SW 1271 (cell line): ENCODE data around the gene PAN3.
"Not testable (repeated sequence)": the region's sequence is repeated elsewhere in the genome, so short reads cannot be mapped to it uniquely, and the experiment has no call there.

Experiments used
- DNase-seq, 2 experiments: peaks; one replicate each; lab custom pipeline; 2025; lab: John Stamatoyannopoulos, UW

PAN3 gene, protein sequence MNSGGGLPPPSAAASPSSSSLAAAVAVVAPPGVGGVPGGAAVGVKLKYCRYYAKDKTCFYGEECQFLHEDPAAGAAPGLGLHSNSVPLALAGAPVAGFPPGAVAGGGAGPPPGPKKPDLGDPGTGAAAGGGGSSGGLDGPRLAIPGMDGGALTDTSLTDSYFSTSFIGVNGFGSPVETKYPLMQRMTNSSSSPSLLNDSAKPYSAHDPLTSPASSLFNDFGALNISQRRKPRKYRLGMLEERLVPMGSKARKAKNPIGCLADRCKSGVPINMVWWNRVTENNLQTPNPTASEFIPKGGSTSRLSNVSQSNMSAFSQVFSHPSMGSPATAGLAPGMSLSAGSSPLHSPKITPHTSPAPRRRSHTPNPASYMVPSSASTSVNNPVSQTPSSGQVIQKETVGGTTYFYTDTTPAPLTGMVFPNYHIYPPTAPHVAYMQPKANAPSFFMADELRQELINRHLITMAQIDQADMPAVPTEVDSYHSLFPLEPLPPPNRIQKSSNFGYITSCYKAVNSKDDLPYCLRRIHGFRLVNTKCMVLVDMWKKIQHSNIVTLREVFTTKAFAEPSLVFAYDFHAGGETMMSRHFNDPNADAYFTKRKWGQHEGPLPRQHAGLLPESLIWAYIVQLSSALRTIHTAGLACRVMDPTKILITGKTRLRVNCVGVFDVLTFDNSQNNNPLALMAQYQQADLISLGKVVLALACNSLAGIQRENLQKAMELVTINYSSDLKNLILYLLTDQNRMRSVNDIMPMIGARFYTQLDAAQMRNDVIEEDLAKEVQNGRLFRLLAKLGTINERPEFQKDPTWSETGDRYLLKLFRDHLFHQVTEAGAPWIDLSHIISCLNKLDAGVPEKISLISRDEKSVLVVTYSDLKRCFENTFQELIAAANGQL

DNA sequence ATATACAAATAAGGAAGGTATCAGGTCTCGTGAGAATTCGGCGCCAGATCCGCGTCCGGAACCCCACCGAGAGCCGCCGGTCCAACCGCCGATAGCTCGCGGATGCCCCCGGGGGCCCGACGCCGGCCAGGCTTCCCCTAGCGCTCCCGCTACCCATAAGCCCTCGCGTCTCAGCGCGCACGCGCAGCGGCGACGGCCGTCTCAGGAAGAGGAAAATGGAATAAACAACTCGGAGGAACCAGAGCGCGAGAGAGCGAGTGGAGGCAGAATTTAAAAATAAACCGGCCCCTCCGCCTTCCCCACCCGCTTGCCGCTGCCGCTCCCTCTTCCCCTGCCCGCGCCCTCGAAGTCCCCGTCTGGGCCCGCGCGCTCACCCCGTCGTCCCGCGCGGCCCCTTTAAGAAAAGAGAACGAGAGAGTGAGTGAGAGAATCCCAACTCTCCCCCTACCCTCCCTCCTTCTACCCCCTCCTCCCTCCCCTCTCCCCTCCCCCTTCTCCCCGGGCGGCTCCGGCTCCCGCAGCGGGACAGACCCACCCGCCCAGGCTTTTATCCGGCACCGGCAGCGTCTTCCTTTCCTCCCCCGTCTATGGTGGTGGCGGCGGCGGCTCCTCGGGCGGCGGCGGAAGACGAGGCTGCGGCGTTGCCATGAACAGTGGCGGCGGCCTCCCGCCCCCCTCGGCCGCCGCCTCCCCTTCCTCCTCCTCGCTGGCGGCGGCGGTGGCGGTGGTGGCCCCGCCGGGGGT is at the start of gene PAN3:
TSS of gene PAN3 (plus strand) at position 534 of the 744 bp plus-strand sequence. CDS start at position 647, 113 bp downstream.
- DNase-seq: peak; percentile 49 to 79

DNA sequence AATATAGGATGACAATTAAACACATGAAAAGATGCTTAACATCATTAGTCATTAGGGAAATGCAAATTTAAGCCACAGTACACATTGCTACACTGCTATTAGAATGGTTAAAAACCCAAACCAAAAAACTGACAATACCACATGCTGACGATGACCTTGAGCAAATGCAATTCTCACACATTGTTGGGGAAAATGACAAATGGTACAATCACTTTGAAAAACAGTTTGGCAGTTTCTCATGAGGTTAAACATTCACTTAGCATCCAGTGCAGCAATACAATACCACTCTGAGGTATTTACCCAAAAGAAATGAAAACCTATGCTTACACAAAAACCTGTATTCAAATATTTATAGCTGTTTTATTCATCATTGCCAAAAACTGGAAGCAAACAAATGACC is 49.3 kb upstream of the PAN3 start:
- no peak for DNase-seq

DNA sequence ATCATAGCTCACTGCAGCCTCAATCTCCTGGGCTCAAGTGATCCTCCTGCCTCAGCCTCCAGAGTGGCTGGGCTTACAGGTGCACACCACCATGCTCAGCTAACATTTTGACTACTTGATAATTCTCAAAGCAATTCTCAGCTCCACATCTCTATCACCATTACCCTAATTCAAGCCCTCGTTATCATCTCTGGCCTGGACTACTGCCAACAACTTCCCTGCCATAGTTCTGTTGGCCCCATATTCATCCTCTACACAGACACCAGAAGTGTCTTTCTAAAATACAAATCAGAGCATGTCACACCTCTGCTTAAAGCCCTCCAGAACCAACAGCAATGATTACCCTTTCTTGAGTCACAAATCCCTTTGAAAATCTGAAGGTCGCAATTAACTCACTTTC is 45.9 kb upstream of the PAN3 start:
- DNase-seq: no peak

DNA sequence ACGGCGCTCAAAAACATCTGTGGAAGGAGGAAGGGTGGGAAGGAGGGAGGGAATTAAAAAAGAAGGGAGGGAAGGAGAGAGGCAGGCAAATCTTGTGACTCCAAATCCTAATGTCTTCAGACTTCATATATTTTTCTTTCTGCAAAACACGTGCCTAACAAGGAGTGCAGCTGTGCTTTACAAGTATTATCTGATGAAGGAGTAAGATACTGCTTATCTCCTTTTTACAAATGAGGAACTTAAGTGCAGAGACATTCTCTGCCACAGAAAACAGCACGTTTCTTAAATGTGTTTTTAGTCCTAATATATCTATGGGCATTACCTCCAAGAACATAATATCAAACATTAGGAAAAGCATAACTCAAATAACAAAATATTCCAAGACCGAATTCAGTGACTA is 44.5 kb upstream of the PAN3 start:
- DNase-seq: no peak

DNA sequence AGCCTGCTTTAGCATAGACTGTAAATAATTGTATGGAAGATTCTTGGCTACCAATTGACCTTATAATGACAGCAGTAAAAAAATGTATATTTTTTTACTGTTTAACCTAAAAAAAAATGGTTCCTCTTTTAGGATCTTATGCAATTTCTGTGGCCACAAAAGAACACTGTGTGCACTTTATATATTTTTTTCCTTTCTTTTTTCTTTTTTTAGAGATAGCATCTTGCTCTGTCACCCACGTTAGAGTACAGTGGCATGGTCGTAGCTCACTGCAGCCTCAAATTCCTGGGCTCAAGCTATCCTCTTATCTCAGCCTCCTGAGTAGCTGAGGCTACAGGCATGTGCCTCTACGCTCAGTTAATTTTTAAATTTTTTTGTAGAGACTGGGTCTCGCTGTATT is 44.0 kb upstream of the PAN3 start:
- no peak for DNase-seq

DNA sequence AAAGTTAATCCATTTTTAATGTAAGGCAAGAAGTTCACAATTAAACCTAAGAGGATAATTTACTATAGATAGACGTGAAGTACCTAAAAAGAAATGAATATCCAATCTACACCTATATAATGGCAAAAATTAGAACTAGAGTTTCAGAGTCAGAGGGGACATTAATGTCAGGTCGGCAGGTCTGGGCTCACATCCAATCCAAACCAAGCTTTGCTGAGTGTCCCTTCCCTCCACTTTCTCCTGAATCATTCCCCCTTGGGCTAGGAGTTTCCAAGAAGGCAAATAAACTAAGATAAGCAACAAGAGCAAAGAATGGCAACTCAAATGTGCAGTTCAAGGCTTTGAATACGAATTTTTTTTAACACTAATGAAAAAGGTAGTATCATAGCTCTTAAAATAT is 40.8 kb upstream of the PAN3 start:
- no peak for DNase-seq

DNA sequence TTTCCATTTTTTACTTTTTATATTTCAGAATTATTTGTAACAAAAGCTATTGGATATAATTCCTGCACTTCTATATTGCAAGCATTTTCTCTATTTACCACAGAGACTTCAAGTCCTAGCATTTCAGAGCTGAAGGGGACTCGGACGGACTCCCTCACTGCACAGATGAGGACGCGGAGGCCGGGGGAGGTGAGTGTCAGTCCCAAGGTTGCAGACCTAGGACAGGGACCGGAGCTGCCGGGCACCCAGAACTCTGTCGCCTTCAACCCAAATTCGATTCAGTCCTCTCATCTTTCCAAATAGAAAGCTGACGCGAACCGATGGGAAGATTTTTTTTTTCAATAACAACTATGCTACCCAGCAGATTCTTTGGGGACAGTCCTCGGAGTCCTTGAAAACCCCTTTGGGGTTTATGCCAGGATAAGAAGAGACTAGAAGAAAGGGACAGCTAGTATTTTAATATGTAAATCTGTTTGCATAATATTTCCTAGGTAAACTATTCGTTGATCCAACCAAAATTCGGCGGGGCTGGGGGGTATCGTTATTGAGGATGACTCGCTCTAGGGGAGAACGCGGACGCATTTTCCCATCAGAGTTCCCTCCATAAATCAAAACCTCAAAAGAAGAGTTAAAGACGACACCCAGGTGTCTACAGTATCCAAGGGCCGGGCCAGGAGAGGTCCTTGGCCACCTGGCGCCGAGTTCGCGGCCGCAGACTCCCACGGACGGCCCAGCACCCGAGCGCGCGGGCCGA is 38.8 kb upstream of the PAN3 start:
- no peak for DNase-seq

DNA sequence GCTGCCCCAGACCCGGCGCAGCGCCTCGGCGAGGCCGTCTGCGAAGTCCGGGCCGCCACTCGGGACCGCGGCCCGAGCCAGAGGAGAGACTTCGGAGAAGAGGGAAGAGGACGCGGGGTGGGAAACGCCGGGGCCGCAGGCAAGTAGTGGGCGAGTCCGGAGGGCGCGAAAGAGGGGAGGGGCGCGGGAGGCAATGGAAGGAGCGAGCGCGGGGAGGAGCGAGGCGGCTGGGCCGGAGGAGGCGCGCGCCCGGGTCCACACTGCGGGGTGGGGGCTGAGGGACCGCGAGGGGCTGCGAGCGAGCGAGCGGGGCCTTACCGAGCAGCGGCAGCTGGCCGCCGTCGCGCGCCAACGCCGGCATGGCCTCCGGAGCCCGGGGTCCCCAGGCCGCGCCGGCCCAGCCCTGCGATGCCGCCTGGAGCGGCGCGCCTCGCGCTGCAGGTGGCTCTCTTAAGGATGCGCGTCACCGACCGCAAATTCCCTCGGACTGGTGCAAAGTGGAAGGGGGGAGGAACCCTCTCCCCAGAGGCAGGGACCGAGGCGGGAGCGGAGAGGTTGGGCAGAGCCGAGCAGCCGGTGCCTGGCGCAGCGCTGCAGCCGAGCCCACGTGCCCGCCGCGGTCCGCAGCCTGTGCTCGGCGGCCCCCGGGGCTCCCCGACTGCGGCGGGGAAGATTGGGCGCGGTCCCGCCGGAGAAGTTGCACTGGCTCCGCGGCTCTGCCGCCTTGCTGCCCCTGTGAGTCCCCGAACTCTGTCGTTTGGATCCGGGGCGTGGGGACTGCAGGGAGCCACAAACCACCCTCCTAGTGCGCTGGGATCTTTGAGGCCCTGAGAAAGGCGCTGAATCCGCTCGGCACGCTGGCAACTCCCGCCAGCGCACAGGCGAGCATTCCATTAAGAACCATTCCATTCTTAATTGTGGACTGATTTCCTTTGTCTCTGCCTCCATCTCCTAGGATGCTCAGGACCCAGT is 37.9 kb upstream of the PAN3 start, which contains the start of gene FLT3:
TSS of gene FLT3 (minus strand) at position 427 of the 972 bp plus-strand sequence. CDS start at position 361, 66 bp downstream.
- DNase-seq: no peak

DNA sequence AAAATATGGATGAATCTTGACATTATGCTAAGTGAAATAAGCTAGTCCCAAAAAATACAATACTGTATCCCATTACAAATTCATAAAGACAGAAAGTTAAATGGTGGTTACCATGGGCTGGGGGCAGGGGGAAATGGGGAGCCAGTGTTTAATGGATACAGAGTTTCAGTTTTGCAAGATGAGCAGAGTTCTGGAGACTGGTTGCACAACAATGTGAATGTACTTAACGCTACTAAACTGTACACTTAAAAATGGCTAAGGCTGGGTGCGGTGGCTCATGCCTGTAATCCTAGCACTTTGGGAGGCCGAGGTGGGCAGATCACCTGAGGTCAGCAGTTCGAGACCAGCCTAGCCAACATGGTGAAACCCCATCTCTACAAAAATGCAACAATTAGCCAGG is 36.5 kb upstream of the PAN3 start:
- DNase-seq: not testable (repeated sequence)

DNA sequence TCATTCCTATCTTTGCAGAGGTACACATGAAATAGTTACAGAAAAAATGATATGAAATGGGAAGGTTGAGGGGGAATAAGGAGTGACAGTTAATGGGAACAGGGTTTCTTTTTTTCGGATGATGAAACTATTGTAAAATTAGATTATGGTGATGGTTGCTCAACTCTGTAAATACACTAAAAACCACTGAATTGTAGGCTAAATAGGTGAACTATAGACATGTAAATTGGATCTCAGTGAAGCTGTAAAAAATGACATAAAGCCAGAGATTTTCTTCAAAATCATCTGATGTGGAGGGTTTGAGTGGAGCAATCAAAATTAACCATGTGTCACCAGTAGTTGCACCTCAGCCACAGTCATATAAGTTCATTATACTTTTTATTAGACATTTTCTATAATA is 31.4 kb upstream of the PAN3 start:
- no peak for DNase-seq

DNA sequence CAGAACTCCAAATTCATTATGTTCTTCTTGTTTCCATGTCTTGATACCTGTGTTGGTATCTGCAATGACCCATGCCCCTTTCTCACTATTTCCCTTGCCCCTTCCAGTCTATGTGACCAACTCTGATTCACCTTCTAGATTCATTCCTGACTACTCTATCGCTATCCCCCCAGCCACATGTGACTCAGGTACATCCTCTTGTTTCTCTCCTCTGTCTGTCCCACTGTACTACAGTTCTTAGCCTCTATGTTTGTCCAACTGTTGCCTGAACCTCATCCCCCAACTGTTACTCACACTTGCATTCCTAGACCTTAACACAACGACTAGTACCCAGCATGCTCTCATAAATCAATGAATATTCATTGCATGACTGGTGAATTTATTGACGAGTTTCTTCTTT is 27.9 kb upstream of the PAN3 start:
- DNase-seq: no peak

DNA sequence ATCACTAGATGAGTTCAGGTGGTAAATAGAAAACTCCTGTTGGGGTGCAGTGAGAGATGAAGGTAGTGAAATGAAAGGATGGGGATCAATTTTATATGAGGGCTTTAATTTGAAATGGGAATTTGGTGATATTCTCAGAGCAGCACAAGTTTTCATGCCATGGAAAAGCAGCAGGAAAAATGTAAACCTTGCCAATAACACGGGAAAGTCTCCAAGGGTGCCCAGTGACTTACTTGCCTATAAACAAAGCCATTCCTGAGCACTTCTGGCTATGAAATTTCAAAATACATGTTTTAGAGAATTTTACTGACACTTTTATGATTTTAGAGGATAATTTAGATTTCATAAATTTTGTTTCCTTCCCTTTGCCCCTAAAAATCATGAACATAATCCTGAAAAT is 21.6 kb upstream of the PAN3 start:
- no peak for DNase-seq

DNA sequence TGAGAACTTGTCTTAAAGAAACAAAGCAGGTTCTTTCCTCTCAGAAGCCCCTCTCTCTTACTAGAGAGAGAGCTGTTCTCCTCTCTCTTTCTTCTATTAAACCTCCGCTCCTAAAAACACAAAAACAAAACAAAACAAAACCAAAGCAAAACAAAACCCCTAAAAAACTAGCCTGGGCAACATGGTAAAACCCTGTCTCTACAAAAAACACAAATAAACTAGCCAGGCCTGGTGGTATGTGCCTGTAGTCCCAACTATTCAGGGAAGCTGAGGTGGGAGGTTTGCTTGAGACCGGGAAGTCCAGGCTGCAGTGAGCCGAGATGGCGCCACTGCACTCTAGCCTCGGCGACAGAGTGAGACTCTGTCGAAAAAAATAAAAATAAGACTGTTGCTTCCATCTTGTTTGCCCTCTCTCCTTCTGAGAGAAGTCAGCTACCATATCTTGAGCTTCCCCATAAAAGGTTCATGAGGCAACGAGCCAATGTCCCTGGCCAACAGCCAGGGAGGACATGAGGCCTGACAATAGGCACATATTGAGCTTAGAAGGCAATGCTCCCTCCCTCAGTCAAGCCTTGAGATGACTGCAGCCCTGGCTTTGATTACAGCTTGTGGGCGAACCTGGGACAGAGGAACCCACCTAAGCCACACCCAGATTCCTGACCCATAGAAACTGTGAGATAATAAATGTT is 20.5 kb upstream of the PAN3 start:
- no peak for DNase-seq

DNA sequence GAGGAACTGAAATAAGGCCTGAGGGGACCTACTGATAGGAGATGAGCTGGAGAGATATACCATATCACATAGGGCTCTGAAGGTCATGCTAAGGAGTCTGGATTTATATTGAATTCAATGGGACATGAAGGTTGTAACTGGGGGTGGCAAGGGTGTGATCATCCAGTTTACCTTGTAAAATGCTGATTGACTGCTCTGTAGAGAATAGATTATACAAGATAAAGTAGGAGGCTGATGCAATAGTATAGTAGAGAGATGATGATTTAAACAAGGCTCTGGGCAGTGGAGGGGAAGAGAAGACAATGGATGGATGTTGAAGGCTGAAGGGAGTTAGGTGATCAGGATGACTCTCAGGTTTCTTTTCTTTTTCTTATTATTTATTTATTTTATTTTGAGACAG is 18.0 kb upstream of the PAN3 start:
- DNase-seq: no peak

DNA sequence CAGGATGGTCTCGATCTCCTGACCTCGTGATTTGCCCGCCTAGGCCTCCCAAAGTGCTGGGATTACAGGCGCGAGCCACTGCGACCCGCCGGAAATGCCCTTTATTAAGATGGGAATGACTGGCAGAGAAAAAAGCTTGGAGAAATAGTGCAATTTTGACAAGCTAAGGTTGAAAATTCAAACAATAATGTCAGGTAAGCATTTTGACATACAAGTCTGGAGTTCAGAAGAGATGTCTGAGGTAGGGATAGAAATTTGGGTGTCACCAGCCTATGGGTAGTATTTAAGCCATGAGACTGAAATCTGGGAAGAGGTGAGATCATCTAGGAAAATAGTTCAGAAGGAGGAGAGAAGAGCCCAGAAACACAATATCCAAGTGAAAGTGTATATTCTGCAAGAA is 17.1 kb upstream of the PAN3 start:
- no peak for DNase-seq

DNA sequence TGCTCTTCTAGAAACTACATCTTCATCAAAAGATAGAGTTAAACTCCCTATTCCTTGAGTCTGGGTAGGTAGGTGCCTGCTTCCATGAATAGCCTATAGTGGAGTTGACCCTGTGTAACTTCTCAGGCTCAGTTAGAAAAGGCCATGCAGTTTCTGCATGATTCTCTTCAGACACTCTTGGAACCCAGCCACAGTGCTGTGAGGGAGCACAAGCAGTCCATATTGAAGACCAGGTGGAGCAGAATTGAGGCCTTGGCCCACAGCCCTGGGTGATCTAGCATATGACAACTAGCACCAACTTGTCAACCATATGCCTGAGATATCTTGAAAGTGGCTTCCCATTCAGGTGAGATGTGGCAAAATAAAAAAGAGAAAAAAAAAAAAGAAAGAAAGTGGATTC is 10.3 kb upstream of the PAN3 start:
- no peak for DNase-seq

DNA sequence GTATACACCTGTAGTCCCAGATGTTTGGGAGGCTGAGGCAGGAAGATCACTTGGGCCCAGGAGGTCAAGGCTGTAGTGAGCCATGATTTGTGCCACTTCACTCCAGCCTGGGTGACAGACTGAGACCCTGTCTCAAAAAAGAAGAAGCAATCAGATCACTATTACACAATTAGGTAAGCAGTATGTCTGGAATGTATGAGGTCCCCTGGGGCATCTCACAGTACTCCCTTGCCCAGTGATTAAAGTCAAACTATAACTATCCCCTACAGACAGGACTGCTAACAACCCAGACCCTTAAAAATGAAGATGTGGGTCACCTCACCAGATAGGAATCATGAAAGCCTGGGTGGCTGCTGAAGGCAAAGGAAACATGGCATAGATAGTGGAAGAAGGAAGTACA is 9.4 kb upstream of the PAN3 start:
- DNase-seq: no peak

DNA sequence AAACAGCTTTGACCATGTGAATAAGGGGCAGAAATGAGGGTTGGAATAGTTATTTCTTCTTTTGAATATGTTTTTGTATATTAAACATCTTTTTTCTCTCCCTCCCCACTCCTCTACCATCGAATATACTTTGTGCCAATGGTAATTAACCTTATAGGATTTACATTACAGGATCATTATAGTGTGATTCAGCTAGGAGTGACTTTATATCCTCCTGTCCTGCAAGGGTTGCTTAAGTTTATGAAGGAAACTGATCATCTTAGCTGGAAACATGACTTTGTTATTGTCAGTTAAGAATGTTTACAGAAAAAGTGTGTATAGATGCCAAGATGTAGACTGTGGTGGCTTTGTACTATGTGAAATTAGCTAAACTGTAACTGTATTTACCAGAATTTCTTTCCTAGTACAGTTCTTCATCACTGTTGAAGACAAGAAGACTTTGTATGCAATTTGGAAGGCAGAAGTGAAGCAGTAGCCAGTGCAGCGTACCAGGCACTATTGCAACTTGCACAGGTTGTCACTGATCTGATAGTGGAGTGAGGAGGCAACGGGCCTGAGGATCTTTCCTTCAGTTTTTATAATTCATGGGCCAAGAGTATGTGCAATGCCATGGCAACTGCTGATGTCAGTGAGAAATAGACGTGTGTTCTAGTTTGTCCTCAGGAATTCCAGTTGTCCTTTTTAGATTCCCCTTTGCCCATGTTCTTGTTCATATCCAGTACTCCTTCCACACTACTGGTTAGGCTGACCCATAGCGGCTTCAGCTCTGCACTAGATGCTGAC is 8.2 kb upstream of the PAN3 start:
- no peak for DNase-seq

DNA sequence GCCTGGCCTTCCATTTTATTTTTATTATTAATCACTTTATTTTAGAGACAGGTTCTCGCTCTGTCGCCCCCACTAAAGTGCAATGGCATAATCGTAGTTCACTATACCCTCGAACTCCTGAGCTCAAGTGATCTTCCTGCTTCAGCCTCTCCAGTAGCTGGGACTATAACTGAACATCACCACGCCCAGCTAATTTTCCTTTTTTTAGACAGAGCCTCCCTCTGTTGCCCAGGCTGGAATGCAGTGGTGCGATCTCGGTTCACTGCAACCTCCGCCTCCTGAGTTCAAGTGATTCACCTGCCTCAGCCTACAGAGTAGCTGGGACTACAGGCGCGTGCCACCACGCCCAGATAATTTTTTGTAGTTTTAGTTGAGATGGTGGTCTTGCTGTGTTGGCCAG is 6.7 kb upstream of the PAN3 start:
- no peak for DNase-seq
